HG03520 (cell line): ENCODE results near the gene GAREM1.

Experiments
- ATAC-seq: cut with Tn5 transposase; IDR thresholded peaks from one replicate; pipeline ENCODE4 v1.9.1; 2021; ENCODE audit warnings: mild to moderate bottlenecking, moderate library complexity; ENCODE audit not compliant: unreplicated experiment

The GAREM1 gene

GRCh38 chr18:32335228-32335627 lies 135.5 kb downstream of the GAREM1 start:
- ATAC-seq = no peak

DNA sequence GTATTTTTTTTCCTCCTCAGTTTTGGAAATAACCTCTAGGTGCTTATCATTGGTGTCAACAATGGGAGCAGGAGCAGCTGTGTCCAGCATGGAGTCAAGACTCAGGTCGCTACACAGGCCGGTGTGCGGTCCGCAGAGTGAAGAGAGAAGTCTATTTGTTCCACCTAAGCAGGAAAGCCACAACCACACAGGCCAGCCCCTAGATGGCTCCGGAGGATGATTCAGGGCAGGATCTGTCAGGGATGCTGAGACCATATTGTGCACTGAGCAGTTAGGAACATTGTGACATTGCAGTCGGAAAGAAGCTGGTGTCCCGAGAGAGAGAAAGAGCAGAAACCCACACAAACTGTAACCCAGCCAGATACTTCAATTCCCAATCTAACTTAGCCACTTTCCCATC lies 136.9 kb downstream of the GAREM1 start:
- no peak for ATAC-seq

DNA sequence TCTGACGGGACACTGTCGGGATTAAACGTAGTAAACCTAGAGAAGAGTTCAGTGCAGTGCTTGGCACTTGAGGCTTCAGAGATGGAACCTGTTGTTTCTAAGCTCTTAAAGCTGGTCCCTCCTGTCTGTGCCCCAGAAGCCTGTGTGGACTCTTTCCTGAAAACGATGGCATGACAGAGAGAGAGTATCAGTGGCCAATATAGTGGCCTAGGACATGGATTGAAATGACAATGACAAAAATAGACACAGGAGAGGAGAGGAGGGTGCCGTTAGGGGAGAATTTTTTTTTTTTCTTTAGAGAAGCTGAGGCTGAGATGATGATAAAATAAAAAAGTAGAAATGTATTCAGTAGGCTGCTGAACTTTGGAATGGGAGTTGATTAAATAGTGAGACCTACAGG lies 138.0 kb downstream of the GAREM1 start:
- ATAC-seq = no peak

DNA sequence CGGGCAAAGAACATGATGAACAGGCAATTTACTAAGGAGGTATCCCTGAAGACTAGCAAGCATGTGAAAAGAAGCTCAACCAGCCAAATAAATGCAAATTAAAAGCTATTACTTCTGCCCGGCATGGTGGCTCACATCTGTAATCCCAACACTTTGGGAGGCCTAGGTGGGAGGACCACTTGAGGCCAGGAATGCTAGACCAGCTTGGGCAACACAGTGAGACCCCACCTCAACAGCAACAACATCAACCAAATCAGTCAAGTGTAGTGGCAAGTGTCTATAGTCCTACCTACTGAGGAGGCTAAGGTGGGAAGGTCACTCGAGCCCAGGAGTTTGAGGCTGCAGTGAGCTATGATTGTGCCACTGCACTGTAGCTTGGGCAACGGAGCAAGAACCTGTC lies 141.7 kb downstream of the GAREM1 start:
- ATAC-seq = no peak

- ATAC-seq = no peak
Observed at GRCh38 chr18:32328379-32328778, 142.3 kb downstream of the GAREM1 start.

- no peak for ATAC-seq
Observed at GRCh38 chr18:32326450-32327308, 144.0 kb downstream of the GAREM1 start.

DNA sequence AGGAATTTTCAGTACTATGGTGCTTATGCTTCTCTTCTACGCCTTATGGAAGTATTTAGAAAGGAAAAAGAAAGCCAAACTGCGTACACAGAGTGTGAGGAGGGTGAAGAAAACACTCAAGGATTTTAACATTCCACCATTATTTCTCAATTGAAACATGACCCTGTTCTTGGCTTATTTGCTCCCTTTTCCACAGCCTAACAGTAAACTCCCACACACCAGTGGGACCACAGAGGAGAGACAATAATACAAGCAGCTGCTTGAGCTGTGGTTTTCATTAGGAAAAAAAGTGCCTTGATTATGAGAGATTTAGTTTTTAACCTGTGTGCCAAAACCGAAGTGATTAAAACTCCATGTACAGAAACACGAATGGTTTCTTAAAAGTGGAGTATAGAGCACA lies 146.5 kb downstream of the GAREM1 start:
- ATAC-seq = no peak

GRCh38 chr18:32321826-32322225 lies 148.9 kb downstream of the GAREM1 start:
- ATAC-seq = no peak

- no peak for ATAC-seq
Observed at GRCh38 chr18:32319084-32319483, 151.6 kb downstream of the GAREM1 start.

DNA sequence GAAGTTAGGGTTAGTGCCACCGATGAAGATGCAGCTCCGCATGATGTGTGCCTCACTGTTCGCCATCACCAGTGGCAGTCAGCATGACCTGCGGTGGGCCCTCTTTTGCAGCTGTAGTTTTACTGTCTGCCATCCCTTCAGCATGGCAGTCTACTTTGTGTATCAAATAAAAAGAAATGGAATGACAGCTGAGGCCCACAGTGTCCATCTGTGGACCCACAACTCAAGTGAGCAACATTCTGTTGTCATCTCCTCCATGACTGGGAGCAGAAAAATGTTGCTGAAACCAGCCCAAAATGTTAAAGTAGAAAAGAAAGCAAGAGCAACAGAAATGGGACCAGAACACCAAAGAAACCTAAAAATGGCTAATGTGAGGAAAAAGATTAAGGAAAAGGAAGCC lies 152.1 kb downstream of the GAREM1 start:
- ATAC-seq = no peak

GRCh38 chr18:32317651-32318050 lies 153.0 kb downstream of the GAREM1 start:
- ATAC-seq = no peak

DNA sequence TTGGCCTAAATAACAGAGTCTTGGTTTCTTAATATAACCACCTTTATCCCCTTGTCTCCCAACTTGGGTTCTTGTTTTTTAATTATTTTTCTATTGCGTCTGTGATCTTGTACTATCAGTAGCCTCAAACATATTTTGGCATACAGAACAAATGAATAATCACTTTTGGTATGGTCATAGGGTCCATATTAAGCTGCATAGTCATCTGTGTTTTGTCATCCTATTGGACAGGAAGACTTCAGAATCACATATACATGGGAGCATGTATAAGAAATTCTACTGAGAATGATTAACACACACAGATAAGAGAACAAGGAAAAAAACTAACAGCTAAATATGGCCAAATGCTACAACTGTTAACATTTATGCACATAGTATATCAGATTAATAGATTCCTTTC lies 154.8 kb downstream of the GAREM1 start:
- no peak for ATAC-seq

- no peak for ATAC-seq
Observed at GRCh38 chr18:32310774-32311173, 159.9 kb downstream of the GAREM1 start.

DNA sequence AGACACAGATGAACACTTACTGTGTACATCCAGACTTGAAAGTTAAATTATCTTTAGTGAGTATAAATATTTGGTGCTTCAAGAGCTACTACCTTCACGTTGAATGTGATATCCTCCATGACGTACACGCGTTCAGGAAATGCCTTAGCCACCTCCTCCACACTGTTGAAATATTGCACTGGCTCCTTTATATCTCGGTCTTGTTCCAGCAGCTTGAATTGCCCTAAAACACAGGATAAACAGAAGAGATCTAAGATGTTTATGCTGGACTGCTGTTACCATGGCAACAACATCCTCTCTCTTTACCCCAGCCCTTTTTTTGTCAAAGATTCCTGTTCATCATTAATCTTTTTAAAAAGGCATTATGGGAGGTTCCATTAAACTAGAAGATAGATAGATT lies 160.6 kb downstream of the GAREM1 start:
- no peak for ATAC-seq

- no peak for ATAC-seq
Observed at GRCh38 chr18:32308493-32309120, 162.1 kb downstream of the GAREM1 start.

DNA sequence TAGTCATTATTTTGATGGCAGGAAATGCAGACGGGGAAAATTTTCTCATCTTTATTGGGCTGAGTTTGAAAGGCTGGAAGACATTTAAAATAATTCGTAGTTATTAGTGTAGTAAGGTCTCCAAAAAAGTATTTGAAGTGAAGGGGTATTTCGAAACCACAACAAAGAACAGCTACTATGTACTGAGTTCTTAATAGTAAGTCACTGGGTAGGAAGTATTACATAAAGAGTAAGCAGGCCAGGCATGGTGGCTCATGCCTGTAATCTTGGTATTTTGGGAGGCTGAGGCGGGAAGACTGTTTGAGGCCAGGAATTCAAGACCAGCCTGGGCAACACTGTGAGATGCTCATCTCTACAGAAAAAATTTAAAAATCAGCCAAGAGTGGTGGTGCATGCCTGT lies 167.3 kb downstream of the GAREM1 start:
- ATAC-seq = no peak

DNA sequence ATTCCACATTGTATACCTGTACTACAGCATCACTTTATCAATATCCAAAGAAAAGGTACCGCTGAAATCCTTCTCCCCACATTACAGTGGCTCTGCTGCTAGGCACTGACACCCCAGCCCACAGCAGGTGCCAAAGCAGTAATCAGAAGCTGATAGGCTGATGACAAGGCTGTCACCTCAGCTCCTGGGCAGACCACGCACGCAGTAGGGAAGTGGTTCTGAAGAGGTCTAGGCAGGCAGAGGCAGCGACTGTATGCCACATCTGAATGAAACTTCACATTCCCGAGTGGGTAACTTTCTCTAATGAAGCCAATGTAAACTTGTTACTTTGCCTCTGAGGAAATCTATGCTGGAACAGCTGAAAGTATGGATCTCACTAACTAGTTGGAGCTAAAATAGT lies 167.9 kb downstream of the GAREM1 start:
- no peak for ATAC-seq

- ATAC-seq = peak; percentile 90
Observed at GRCh38 chr18:32301976-32302743, 168.5 kb downstream of the GAREM1 start.

- no peak for ATAC-seq
Observed at GRCh38 chr18:32301361-32301760, 169.3 kb downstream of the GAREM1 start.

- ATAC-seq = no peak
Observed at GRCh38 chr18:32300914-32301313, 169.8 kb downstream of the GAREM1 start.

DNA sequence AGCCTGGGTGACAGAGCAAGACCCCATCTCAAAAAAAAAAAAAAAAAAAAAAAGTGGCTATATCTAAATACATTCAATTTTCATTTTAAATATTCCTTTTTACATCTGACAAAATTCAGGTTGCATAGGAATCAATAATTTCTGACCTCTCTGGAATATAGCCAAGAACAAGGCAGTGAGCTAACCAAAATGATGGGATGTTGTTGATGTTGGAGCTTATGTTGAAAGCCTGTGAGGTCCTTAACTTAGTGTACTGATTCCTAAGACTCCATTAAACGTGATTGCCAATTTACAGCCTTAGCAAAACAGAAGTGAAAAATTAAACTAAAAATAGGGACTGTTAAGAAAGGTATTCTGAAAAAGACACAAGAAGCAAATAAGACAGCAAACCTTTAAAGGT lies 171.2 kb downstream of the GAREM1 start:
- ATAC-seq = no peak

- ATAC-seq = no peak
Observed at GRCh38 chr18:32298171-32298667, 172.5 kb downstream of the GAREM1 start.
